GM19023 (cell line): ENCODE data around the gene ARSB.

Experiments
- ATAC-seq: cut with Tn5 transposase; IDR thresholded peaks from one replicate; pipeline ENCODE4 v1.9.1; 2021; ENCODE audit warnings: mild to moderate bottlenecking, moderate library complexity; ENCODE audit not compliant: unreplicated experiment

The ARSB gene

DNA sequence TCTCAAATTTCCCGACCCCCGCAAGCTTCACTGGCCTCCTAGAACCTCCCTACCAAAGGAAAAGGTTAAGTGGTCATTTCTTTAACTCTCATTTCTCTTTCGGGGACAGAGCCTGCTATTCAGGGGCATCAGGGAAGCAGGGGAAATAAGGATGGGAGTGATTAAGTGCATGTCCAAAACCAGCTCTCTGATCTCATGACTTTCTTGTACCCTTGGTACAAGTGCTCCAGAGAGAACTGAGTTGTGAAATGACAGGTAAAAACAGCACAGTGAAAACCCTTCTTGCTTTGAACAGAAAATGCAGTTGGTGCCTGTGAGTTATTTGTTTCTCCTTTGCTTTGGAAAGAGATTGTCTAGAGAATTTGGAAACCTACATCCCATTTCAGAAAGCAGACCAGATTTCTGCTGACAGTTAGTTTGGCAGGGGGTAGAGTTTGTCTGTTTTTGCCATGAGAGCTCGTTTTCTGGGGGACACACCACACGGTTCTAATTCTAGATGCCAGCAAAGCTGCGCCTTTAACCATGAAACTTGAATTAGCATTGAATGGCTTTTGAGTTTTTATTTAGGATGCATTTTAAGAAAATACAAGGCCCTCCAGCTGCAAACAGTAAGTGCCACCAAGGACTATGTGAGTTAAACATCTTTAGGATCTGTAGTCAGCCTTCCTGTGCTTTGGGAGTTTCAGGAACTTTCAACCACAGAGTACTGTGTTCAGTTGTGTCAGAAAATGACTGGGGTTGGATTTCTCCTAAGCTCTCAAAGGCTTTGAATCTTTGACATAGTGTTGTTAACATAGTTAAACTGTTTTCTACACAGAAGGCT is 174.8 kb downstream of the ARSB start:
- ATAC-seq, result no peak

DNA sequence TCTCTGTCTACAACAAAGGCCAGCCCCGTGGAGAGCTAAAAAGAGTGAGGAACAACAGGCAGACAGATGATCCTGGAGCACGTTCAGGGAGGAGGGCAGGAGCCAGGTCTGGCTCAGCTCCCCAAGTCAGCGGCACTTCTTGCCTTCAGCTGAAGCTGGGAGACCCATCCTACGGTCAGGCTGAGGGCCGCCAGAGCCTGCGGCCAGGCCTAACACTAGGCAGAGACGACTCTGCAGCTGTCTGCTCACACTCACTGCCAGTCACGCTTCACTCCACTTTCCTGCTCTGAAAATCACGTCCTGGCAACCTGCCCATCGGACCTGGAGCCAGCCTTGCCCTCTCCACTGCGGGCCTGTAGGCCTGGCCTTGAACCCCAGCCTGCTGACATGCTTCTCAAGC is 175.7 kb downstream of the ARSB start:
- ATAC-seq, result no peak

DNA sequence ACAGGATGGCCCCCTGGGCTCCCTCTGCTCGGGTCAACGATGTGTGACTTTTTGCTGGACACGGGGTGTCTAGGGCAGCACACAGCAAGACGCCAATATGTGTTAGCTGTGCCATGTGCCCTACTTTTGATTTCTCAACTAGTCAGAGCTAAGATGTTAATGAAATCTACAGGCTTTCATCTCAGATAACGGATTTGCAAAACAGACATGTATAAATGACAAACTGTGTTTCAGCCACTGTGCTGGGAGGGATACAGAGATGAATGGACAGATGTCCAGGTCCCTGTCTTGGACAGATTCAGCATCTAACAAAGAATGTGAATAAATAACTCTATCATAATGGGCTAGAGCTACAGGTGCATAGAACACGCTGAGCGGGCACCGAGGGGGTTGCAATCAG is 176.3 kb downstream of the ARSB start:
- ATAC-seq, result no peak

DNA sequence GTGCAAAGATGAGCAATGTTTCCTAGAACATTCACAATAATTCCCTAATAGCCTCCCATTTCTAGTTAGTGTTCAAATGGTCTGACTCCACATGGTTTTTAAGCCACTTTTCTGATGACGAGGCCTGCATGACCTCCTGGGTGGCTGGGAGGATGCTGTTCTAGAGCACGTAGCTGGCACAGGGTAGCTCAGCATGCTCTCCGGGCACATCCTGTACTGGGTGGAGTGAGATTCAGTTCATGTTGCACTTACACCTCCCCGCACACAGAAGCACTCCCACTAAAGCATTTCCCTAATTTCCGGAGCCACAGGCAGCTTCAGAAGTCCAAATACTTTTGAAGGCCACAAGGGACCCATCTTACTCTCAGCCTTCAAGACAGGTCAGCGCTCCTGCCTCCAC is 176.7 kb downstream of the ARSB start:
- no peak for ATAC-seq

DNA sequence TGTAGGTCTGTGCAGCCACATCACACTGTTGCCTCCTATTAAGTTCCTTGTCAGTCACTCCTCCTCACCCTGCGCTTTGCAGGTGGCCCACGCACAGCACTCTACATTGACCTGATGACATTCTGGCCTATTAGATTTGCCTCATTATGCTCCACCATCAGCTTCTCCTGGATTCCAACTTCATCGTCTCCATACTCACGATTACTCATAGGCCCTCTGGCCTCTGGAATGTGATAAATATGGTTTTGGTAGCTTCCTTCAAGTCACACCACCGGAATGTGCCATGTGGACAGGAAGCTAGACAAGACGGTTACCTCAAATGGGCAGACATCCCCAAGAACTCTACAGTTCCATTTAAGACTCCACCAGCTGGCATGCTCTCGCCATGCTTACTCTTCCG is 178.6 kb downstream of the ARSB start:
- no peak for ATAC-seq

DNA sequence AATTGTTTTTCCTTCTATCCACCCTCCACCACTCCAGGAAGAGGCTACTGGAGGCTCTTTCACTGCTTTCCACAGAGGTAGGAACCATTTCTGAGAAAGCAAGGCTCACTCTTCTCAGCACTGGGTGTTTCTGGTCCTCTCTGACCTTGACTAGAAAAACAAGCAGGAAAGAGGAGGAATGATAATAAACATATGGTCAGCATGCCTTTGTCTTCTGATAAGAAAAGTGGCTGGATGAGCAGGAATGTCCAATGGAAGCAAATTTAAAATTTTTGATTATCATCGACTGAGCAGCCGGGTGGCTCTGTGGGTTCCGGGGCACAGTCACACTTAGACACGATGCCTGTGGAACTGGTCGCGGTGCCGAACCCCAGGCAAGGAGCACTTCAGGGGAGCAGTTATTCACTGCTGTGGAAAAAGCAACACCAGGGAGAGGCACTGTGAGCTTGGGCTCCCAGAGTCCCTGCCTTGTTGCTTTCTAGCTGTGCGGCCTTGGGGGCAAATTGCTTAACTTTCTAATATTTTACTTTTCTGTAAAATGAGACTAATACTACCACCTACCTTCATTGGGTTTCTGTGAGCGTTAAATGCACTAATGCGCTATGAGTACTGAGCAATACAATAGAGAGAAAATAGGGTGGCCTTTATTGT is 179.5 kb downstream of the ARSB start:
- no peak for ATAC-seq

DNA sequence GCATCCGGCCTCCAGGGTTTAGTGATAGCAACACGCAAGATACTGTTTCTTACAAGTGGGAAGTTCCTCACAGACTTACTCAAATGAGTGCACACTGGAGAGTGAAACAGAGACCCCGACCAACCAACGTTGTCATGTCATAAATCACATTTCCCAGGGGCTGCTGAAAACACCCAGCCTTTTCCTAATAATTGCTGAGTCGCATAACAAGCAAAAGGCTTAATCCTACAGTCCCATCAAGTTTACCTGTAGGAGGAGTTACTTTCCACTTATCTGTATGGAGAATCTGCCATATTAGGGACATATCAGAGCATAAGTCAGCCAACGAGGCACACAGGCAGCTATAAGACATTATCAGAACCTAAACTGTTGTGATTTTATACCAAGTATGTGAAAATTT is 180.1 kb downstream of the ARSB start:
- no peak for ATAC-seq

DNA sequence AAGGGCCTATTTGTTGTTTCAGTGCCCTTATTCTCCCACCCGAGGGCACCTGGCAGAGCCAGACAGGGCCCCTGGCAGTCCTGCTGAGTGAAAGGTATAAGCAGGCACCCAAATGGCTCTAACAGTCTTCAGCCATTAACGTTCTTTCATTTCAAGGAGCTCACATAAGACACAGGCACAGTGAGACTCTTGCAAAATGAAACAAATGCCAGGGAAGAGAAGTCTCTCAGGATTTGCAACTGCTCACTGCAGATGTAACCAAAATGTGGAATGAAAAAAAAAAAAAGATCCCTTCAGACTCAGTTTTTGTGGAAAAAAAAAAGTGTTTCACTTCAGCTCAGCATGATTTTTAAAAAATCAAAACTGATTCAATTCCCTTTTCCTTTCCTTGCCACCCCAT is 181.2 kb downstream of the ARSB start:
- ATAC-seq, result no peak

DNA sequence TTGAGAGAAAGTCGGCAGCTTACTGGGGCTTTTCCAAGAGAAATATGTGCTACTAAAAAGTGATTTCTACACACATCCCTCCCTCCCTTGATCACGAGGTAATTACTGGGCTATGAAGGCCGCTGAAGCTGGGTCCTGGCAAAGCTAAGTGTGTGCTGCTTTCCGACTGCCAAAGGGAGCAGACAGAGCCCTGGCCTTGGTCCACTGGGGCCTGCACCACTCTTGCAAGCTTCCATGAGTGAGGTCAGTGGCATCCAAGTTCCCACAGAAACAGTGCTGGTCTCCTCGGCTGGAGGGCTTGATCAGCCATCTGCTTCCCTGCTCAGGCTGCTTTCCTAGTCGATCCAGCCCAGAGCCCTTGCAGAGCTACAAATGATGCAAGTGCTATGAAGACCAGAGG is 181.8 kb downstream of the ARSB start:
- ATAC-seq, result no peak

DNA sequence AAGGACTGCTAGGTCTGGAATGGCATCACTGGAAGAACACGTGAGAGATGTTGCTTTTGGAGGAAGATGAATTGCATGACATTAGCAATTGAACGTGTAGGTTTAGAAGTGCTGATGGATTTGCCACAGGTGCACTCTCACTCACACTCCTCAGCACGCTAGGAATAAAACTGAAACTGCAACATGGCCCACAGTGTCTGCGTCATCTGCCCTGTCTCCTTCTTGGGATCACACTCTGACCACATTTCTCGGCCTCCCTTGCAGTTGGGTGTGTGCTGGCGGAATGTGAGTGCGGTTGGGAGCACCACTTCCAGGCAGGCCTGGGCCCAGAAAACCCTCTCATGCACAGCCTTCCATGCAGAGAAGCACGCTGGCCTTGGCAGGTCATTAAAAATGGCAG is 183.7 kb downstream of the ARSB start:
- no peak for ATAC-seq

DNA sequence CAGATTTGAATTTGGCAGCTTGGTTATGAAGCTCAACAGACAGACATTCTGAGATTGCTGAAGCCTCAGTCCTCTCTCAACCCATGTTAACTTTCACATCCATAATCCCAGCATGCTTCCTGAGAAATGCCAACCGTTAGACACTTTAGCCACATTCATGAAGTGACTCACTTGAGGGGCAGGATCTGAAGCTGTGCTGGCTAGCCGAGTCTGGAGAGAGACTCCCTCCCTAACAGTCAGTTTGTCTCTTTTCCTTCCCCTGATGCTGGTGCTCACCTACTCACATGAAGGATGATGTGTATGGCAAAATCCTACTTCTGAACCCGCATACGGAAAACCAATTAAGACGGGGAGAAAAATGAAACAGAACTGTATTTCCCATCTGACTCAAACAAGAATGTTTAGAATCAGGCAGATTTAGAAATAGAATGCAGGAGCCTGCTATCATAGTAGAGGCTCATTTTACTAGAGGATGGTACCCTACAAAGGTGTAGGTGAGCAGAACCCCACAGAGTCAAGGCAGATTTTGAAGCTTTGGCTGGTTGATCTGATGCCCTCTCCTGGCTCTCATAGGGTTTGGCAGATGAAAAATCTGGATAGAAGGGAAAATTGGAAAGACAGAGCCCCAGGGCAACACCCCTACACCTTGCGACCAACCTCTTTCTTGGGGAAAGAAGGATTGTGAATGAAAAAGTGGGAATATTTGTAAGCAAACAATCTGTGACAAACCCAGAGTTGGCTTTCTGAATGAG is 185.7 kb downstream of the ARSB start:
- ATAC-seq, result no peak

DNA sequence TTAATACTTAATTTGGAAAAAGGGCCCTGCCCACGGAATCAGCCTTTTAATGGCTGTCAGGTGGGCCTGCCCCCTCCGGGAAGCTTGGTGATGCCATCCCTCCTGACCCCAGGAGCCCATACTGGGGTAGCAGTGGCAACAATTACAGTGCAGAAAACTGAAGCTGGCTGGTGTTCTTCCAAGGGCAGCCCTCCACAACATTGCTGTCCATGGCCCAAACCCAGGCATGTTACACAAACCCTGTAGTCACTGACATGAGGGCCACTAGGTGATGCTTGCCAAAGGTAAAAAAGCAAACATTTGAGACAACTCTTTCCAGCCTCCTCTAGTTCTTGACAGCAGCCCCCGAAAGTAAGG is 186.5 kb downstream of the ARSB start:
- no peak for ATAC-seq

DNA sequence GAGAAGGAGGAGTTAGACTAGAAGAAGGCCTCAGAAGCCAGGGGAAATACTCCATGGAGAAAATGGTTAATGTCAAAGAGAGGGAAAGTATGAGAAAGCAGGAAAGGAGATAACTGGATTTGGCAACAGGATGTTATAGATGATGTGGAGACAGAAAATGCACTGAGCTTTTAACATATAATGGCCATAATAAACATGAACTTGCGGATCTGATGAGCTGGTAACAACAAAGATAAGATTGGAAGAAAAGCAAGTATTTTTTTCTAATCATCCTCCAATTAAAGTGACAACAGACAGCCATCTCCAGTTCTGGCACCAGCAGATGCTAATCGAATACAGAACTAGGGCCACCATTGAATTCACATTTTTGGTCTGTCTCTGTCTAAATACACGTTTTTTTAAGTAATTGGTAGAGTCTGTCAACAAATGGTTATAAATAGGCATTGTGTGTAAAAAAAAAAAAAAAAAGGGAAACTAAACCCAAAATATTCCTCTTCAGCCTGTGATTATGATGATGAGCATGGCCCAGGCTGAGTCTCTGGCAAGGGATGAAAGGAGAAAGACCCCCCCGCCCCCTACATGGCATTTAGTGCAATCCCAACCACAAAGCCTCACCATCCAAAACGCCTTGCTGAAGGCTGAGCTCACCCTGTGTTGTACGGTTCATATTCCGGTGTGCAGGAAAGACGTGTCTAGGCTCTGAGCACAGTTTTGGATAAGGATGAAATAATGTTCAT is 187.0 kb downstream of the ARSB start:
- ATAC-seq, result no peak

DNA sequence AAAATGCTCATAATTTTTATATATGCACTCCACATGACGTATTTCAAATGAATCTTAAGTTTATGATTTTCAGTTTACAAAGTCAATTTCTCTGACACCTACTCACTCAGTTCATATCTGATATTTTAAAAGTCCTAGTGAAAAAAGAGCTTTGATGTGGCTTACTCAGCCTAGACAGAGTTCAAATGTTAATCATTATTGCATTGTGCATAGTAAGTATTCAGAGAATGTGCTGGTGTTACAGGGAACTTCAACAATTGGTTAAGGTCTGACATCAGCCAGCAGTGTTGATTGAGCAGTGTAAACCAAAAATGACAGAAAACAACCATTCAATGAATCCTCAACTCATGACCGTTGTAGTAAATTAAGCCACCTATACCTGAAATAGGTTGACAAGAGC is 189.4 kb downstream of the ARSB start:
- no peak for ATAC-seq

DNA sequence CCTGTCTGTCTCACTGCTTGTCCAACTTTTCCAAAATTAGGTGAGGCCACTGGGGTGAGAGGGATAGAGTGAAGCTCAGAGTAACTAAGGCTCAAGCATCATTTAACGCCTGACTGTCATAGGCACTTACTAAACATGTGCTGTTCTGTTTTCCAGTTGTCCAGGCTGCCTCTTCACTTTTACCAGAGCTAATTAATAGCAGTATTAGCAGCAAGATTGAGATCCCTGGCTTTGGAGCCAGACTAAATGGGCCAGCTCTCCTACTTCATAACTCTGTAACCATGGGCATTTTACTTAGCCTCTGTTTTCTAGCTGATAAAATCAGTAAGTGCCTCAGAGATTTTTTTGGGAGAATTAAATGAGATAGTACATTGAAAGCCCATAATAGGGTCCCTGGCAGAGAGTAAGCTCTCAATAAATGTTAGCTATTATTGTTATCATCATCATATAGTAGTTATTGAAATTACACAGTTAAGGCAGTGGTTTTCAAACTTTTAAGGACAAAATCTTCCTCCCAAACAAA is 190.4 kb downstream of the ARSB start:
- no peak for ATAC-seq

DNA sequence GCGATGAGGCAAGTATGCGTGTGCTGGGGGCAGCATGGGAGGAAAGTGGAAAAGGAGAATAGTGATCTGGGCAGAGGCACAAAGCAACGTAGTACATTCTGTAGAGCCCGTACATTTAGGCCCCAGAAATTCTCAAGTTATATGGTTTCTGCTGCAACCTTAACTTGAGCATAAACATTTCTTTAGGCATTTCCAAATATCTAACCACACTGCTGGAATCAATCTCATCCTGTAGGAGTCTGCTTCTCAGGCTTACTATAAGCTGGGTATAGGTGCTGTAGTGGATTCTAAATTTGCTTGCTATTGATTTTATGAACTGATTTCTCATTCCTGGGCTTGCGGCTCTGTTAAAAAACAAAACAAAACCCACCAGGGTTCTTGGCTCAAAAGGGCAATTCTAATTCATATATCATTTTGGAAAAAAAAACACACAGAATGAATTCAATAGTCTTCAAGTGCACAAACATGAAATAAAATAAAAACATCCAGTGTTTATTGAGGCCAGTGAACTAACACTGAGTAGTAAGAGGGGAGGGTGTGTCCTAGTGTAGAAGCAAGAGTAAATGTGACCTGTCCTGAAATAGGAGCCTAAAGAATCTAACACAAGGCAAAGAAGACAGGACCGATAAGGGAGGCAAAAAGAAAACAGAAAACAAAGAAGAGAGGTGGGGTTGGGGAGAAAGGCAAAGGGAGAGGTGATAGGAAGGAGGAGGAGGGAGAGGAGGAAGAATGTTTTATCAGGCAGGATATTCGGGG is 191.0 kb downstream of the ARSB start:
- ATAC-seq, result no peak

DNA sequence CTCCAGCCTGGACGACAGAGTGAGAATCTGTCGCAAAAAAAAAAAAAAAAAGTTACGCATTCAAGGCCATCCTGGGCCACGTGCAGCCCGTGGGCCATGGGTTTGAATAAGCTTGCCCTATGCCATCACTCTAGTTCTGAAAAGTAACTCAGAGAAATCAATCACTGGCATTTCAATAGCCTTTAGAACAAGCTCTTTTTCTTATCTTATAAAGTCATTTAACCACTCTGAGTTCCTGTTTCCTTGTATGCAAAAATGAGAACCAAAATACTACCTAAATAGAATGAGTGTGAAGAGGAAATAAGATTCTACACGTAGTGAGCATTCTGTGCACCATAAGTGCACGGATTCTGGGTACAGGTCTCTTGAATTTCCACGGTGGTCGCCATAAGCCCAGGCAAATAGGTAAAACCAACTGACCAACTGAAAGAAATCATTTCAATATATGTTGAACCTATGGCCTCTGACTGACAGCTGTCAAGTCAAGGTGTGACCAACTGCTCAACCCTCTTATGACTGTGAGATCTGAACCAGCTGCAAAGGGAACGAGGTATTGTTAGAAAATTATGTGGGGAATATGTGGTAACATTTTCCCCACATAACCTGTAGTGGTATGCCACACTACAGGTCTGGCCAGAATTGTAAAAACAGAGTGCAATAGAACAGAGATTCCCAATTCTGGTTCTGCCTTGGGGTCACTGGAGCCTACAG is 192.6 kb downstream of the ARSB start:
- peak; percentile 67 for ATAC-seq

DNA sequence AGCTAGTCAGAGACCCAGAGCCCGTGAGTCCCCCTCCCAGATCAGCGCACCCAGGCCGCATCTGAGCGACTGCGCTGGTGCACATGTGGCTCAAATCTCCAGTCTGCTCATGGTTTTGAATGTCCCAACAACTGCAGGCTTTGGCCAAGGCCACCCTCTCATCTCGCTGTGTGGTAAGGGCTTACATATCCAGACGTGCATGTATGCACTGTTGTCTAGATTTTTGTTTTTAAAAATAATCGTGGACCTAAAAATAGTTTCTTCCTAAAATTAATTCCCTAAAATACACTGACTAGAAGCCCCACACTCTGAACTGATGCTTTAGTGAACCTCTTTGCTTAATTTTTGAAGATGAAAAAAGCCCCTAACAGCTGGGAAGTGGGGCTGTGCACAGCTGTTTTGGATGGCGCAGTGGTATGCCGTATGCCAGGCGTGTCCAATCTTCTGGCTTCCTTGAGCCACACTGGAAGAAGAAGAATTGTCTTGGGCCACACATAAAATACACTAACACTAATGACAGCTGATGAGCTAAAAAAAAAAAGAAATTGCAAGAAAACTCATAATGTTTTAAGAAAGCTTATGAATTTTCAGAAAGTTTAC is 193.5 kb downstream of the ARSB start:
- no peak for ATAC-seq

DNA sequence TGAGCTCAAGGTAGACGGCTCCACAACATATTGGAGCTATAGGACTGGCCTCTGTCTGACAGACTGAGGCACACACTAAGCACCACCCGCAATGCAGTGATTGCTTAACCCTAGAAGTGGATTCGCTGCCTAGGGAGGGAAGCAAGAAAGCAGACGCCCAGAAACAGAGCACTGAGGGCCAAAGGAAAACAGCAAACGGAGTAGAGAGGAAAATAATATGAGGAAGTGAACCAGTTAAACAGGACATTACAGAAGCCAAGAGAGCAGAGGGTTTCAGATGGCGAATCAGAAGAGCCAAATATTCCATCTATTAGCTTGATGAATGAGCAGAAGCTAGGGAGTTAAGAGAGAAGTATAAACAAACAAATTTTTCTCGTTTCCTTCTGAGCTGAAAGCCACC is 197.3 kb downstream of the ARSB start:
- no peak for ATAC-seq
